ENCODE data around the gene PLCB2.

Gene PLCB2

GRCh38 chr15:40343512-40343911 is 35.8 kb upstream of the PLCB2 start:
- no peak for DNase-seq
- in situ Hi-C loops (cut with HindIII; ENCODE audit: low pct_ligation_motif_present, low pct_unique_long_range_greater_than_20kb, low sequenced_read_pairs) = no loop called here

- in situ Hi-C loops (cut with HindIII; ENCODE audit: low pct_ligation_motif_present, low pct_unique_long_range_greater_than_20kb, low sequenced_read_pairs) = no loop called here
- DNase-seq = no peak
Measured at GRCh38 chr15:40342416-40343320, 34.9 kb upstream of the PLCB2 start.

GRCh38 chr15:40340740-40341400 is 33.1 kb upstream of the PLCB2 start, which contains the start of gene CCDC9B:
TSS of gene CCDC9B (minus strand) at chr15:40340939. CDS start at chr15:40340819, 120 bp downstream.
- DNase-seq = peak; percentile 80
- in situ Hi-C loops (cut with HindIII; ENCODE audit: low pct_ligation_motif_present, low pct_unique_long_range_greater_than_20kb, low sequenced_read_pairs) = no loop called here

- in situ Hi-C loops (cut with HindIII; ENCODE audit: low pct_ligation_motif_present, low pct_unique_long_range_greater_than_20kb, low sequenced_read_pairs) = no loop called here
- peak; percentile 55 for DNase-seq
Measured at GRCh38 chr15:40340038-40340739, 32.5 kb upstream of the PLCB2 start.

GRCh38 chr15:40339621-40339945 is 31.8 kb upstream of the PLCB2 start:
- in situ Hi-C loops (cut with HindIII; ENCODE audit: low pct_ligation_motif_present, low pct_unique_long_range_greater_than_20kb, low sequenced_read_pairs) = no loop called here
- DNase-seq = no peak

- DNase-seq = peak; percentile 92
- in situ Hi-C loops (cut with HindIII; ENCODE audit: low pct_ligation_motif_present, low pct_unique_long_range_greater_than_20kb, low sequenced_read_pairs) = no loop called here
Measured at GRCh38 chr15:40338921-40339620, 31.3 kb upstream of the PLCB2 start.

GRCh38 chr15:40338041-40338657 is 30.4 kb upstream of the PLCB2 start:
- in situ Hi-C loops (cut with HindIII; ENCODE audit: low pct_ligation_motif_present, low pct_unique_long_range_greater_than_20kb, low sequenced_read_pairs) = no loop called here
- peak; percentile 74 for DNase-seq

- DNase-seq = no peak
- in situ Hi-C loops (cut with HindIII; ENCODE audit: low pct_ligation_motif_present, low pct_unique_long_range_greater_than_20kb, low sequenced_read_pairs) = no loop called here
Measured at GRCh38 chr15:40337597-40337996, 29.9 kb upstream of the PLCB2 start.

GRCh38 chr15:40336744-40337122 is 29.0 kb upstream of the PLCB2 start:
- DNase-seq = no peak
- in situ Hi-C loops (cut with HindIII; ENCODE audit: low pct_ligation_motif_present, low pct_unique_long_range_greater_than_20kb, low sequenced_read_pairs) = no loop called here

GRCh38 chr15:40335938-40336743 is 28.4 kb upstream of the PLCB2 start:
- in situ Hi-C loops (cut with HindIII; ENCODE audit: low pct_ligation_motif_present, low pct_unique_long_range_greater_than_20kb, low sequenced_read_pairs) = no loop called here
- DNase-seq = no peak

GRCh38 chr15:40334941-40335795 is 27.4 kb upstream of the PLCB2 start:
- in situ Hi-C loops (cut with HindIII; ENCODE audit: low pct_ligation_motif_present, low pct_unique_long_range_greater_than_20kb, low sequenced_read_pairs) = no loop called here
- no peak for DNase-seq

- in situ Hi-C loops (cut with HindIII; ENCODE audit: low pct_ligation_motif_present, low pct_unique_long_range_greater_than_20kb, low sequenced_read_pairs) = no loop called here
- no peak for DNase-seq
Measured at GRCh38 chr15:40334541-40334940, 26.8 kb upstream of the PLCB2 start.

- in situ Hi-C loops (cut with HindIII; ENCODE audit: low pct_ligation_motif_present, low pct_unique_long_range_greater_than_20kb, low sequenced_read_pairs) = no loop called here
- DNase-seq = no peak
Measured at GRCh38 chr15:40333922-40334492, 26.3 kb upstream of the PLCB2 start.

GRCh38 chr15:40332113-40332781 is 24.5 kb upstream of the PLCB2 start:
- DNase-seq = no peak
- in situ Hi-C loops (cut with HindIII; ENCODE audit: low pct_ligation_motif_present, low pct_unique_long_range_greater_than_20kb, low sequenced_read_pairs) = no loop called here

GRCh38 chr15:40331637-40332036 is 23.9 kb upstream of the PLCB2 start:
- in situ Hi-C loops (cut with HindIII; ENCODE audit: low pct_ligation_motif_present, low pct_unique_long_range_greater_than_20kb, low sequenced_read_pairs) = no loop called here
- DNase-seq = no peak

GRCh38 chr15:40331026-40331425 is 23.3 kb upstream of the PLCB2 start:
- DNase-seq = no peak
- in situ Hi-C loops (cut with HindIII; ENCODE audit: low pct_ligation_motif_present, low pct_unique_long_range_greater_than_20kb, low sequenced_read_pairs) = no loop called here
